Measurements from ENCODE around the gene AK1.
"Not testable (repeated sequence)": the region's sequence is repeated elsewhere in the genome, so short reads cannot be mapped to it uniquely, and the experiment has no call there.

The AK1 gene

GRCh38 chr9:127847833-127848755 lies 29.4 kb downstream of the AK1 start:
- DNase-seq (ENCODE audit: low read depth) = no peak

- DNase-seq (ENCODE audit: low read depth) = peak; percentile 67
These were observed 30.3 kb downstream of the AK1 start for GRCh38 chr9:127847178-127847510.

GRCh38 chr9:127846443-127847177 lies 30.9 kb downstream of the AK1 start:
- peak; percentile 49 for DNase-seq (ENCODE audit: low read depth)

- DNase-seq (ENCODE audit: low read depth) = not testable (repeated sequence)
These were observed 31.9 kb downstream of the AK1 start for GRCh38 chr9:127845619-127846018.

GRCh38 chr9:127844821-127845359 lies 32.6 kb downstream of the AK1 start:
- peak; percentile 57 for DNase-seq (ENCODE audit: low read depth)

GRCh38 chr9:127841087-127841835 lies 36.2 kb downstream of the AK1 start:
- no peak for DNase-seq (ENCODE audit: low read depth)

GRCh38 chr9:127838375-127839078 lies 38.9 kb downstream of the AK1 start:
- peak; percentile 91 for DNase-seq (ENCODE audit: low read depth)

GRCh38 chr9:127837346-127837745 lies 40.1 kb downstream of the AK1 start:
- no peak for DNase-seq (ENCODE audit: low read depth)

GRCh38 chr9:127836561-127836960 lies 40.9 kb downstream of the AK1 start:
- DNase-seq (ENCODE audit: low read depth) = not testable (repeated sequence)

- DNase-seq (ENCODE audit: low read depth) = peak; percentile 79
These were observed 41.4 kb downstream of the AK1 start for GRCh38 chr9:127835991-127836516.

- DNase-seq (ENCODE audit: low read depth) = peak; percentile 50
These were observed 43.9 kb downstream of the AK1 start for GRCh38 chr9:127833555-127833954.

GRCh38 chr9:127832248-127832647 lies 45.2 kb downstream of the AK1 start:
- DNase-seq (ENCODE audit: low read depth) = no peak

- DNase-seq (ENCODE audit: low read depth) = no peak
These were observed 48.1 kb downstream of the AK1 start for GRCh38 chr9:127829205-127829906.

GRCh38 chr9:127828262-127829031 lies 49.0 kb downstream of the AK1 start:
- peak; percentile 63 for DNase-seq (ENCODE audit: low read depth)

- no peak for DNase-seq (ENCODE audit: low read depth)
These were observed 51.1 kb downstream of the AK1 start for GRCh38 chr9:127826253-127826913.

GRCh38 chr9:127825319-127826051 lies 52.0 kb downstream of the AK1 start:
- DNase-seq (ENCODE audit: low read depth) = no peak

GRCh38 chr9:127822108-127822507 lies 55.4 kb downstream of the AK1 start:
- no peak for DNase-seq (ENCODE audit: low read depth)

- no peak for DNase-seq (ENCODE audit: low read depth)
These were observed 58.9 kb downstream of the AK1 start for GRCh38 chr9:127818574-127818973.

All from iris pigment epithelial cell (primary cell).